PFSK-1 (cell line): ENCODE data around the gene ADSS2.

Source experiments
- FOXP2 ChIP-seq: optimal IDR thresholded peaks from 2 replicates; pipeline ENCODE3; 2011; ENCODE audit warnings: borderline replicate concordance, control low read depth, inconsistent platforms; ENCODE audit not compliant: insufficient read depth; ENCODE audit errors: extremely low read length, extremely low read depth
- POLR2AphosphoS5 ChIP-seq: IDR thresholded peaks from 2 replicates; pipeline ENCODE4 v1.6.1; 2012; ENCODE audit warnings: low read depth, mild to moderate bottlenecking, control low read depth, low read length, moderate library complexity

DNA sequence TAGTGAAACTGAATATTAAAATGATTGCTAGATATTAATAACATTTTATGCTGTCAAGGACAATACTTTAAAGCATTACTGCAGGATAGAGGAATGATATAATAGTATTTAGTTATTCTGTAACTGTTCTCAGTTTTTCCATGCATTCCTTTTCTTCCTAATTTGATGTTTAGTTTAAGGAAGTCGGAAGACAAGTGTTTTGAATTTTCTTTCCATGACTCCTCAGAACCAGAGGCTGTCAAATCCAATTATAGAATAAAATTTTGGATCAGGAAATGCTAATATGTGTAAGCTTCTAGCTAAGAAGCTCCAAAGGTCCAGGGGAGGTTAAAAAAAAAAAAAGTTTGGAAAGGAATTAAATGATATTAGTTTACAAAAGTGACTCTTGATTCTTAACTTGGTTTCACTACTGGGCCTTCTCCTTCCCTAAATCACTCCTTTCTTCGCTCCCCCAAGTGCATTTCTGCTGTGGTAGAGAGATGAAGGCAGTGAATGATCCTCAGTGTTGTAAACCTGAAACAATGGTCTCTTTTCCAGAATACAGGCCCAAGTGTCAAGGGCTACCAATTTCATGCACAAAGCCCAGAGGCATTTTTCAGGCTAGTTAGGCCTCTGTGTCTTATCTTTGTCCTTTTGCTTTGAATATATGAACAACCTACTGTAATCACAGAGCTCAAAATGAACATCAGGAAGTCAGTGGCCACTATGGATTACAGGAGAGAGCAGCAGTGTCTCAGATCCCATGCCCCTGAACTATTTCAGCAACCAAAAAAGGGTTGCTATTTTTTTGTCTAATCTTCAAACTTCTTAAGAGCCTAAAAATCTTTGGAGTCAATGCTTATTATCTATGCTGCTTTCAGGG is 6.2 kb downstream of the ADSS2 start:
- TF ChIP-seq POLR2AphosphoS5 (no peak), FOXP2 (no peak)
